Measurements from ENCODE around the gene PON3.

DNA sequence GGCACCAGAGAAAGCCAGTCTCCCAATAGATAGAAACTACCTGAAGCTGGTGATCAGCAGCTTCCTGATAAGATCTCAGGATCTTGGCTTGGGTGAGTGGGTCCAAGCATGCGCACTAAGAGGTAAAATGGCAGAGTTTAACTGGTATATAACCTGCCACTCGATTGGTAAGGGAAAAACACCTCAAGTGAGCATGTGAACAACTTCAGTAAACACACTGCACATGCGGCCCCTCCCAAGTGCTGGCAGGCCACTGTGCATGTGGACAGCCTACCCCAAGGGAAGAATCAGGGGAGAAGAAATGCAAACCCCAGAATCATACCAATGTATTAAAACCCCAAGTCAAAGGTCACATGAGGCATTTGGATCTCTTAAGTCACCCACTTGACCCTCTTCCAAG is 54.1 kb downstream of the PON3 start:
- TF ChIP-seq RFX5 (IDR thresholded peaks at IDR 0.05): no peak
- no peak for TF ChIP-seq KDM1A (IDR thresholded peaks at IDR 0.05; ENCODE audit: low read depth)
- TF ChIP-seq, protein P1, sequence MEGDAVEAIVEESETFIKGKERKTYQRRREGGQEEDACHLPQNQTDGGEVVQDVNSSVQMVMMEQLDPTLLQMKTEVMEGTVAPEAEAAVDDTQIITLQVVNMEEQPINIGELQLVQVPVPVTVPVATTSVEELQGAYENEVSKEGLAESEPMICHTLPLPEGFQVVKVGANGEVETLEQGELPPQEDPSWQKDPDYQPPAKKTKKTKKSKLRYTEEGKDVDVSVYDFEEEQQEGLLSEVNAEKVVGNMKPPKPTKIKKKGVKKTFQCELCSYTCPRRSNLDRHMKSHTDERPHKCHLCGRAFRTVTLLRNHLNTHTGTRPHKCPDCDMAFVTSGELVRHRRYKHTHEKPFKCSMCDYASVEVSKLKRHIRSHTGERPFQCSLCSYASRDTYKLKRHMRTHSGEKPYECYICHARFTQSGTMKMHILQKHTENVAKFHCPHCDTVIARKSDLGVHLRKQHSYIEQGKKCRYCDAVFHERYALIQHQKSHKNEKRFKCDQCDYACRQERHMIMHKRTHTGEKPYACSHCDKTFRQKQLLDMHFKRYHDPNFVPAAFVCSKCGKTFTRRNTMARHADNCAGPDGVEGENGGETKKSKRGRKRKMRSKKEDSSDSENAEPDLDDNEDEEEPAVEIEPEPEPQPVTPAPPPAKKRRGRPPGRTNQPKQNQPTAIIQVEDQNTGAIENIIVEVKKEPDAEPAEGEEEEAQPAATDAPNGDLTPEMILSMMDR (IDR thresholded peaks at IDR 0.05): no peak
- TF ChIP-seq, protein P2, sequence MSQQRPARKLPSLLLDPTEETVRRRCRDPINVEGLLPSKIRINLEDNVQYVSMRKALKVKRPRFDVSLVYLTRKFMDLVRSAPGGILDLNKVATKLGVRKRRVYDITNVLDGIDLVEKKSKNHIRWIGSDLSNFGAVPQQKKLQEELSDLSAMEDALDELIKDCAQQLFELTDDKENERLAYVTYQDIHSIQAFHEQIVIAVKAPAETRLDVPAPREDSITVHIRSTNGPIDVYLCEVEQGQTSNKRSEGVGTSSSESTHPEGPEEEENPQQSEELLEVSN (IDR thresholded peaks at IDR 0.05; ENCODE audit: borderline replicate concordance, low read depth): no peak
- no peak for TF ChIP-seq POLR2A (IDR thresholded peaks at IDR 0.05; ENCODE audit: low read length)
- no peak for TF ChIP-seq ZFP36 (IDR thresholded peaks at IDR 0.05; ENCODE audit: borderline replicate concordance, partially characterized antibody)
- TF ChIP-seq KDM5A (IDR thresholded peaks at IDR 0.05): no peak
- TF ChIP-seq, protein P3, sequence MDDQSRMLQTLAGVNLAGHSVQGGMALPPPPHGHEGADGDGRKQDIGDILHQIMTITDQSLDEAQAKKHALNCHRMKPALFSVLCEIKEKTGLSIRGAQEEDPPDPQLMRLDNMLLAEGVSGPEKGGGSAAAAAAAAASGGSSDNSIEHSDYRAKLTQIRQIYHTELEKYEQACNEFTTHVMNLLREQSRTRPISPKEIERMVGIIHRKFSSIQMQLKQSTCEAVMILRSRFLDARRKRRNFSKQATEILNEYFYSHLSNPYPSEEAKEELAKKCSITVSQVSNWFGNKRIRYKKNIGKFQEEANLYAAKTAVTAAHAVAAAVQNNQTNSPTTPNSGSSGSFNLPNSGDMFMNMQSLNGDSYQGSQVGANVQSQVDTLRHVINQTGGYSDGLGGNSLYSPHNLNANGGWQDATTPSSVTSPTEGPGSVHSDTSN (IDR thresholded peaks at IDR 0.05): no peak
- no peak for TF ChIP-seq JUNB (IDR thresholded peaks at IDR 0.05)
- no peak for TF ChIP-seq GATA3 (IDR thresholded peaks at IDR 0.05; ENCODE audit: borderline replicate concordance)

Measured in A549 (cell line).